ENCODE measurements around the gene TMCC1.
"Not testable (repeated sequence)": the region's sequence is repeated elsewhere in the genome, so short reads cannot be mapped to it uniquely, and the experiment has no call there.

Gene TMCC1

DNA sequence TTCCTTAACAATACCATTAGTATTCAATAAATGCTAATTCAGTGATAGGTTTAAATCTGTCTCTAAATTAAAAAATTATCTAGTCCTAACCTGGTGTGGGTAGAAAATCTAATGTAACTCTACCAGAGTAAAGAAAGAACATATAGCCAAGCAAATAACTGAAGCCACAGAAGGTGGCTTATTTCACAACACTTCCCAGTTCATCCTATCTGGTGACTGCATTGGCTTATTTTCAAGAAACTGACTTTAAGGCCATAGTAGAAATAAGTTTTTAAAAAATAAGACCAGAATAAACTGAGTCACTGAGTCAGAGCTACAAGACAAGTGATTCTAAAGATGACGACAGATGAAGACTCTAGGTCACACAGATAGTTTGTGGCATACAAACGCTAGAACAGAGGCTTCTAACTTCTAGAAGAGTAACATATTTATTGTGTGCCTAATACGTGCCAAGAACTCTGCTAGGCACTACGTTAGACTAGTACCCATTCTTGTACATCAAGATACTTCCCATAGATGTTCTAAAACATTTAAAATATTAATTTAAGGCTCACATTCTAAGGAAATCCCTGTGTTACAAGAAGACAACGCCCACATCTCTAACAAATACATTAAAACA, 25.9 kb downstream of the TMCC1 start:
- no peak overlapping the region for H3K4me3 Mint-ChIP-seq
- no peaks in the 10 kb centered on the region for H3K9me3 Mint-ChIP-seq
- TF ChIP-seq, protein P1, sequence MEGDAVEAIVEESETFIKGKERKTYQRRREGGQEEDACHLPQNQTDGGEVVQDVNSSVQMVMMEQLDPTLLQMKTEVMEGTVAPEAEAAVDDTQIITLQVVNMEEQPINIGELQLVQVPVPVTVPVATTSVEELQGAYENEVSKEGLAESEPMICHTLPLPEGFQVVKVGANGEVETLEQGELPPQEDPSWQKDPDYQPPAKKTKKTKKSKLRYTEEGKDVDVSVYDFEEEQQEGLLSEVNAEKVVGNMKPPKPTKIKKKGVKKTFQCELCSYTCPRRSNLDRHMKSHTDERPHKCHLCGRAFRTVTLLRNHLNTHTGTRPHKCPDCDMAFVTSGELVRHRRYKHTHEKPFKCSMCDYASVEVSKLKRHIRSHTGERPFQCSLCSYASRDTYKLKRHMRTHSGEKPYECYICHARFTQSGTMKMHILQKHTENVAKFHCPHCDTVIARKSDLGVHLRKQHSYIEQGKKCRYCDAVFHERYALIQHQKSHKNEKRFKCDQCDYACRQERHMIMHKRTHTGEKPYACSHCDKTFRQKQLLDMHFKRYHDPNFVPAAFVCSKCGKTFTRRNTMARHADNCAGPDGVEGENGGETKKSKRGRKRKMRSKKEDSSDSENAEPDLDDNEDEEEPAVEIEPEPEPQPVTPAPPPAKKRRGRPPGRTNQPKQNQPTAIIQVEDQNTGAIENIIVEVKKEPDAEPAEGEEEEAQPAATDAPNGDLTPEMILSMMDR (IDR thresholded peaks at IDR 0.05; ENCODE audit: unreplicated experiment in 3 of 3): no peak
- H3K4me1 Mint-ChIP-seq: no peaks in the 10 kb centered on the region
- H3K27ac Mint-ChIP-seq: no peak overlapping the region
- peaks cover 52% of the 10 kb centered on the region for H3K36me3 Mint-ChIP-seq (ENCODE audit: low read depth)
- no peaks in the 10 kb centered on the region for H3K27me3 Mint-ChIP-seq (ENCODE audit: low read depth)

DNA sequence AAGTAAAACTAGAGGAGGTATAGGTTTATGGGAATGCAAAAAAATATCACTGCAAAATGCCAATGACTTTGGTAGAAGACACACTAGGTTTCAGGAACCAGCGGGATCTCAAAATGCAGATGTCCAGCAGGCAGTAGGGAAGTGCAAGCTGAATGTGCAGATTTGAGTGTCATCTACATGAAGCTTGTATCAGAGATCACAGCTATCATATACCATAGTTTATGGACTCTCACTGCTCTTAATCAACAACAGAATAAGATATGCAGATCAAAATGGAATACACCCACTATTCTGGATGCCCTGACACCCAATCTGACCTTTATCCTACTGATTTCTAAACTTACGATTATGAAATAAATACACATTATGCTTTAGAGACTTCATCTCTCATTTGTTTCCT, 27.7 kb downstream of the TMCC1 start:
- TF ChIP-seq, protein P1 (IDR thresholded peaks at IDR 0.05; ENCODE audit: unreplicated experiment in 3 of 3): no peak
- Mint-ChIP-seq H3K36me3 (ENCODE audit: low read depth) (peaks cover 48% of the 10 kb centered on the region), H3K4me1 (no peaks in the 10 kb centered on the region)

GRCh38 chr3:129864519-129864918, 29.0 kb downstream of the TMCC1 start:
- H3K4me3 Mint-ChIP-seq: no peak overlapping the region
- H3K27me3 Mint-ChIP-seq (ENCODE audit: low read depth): no peaks in the 10 kb centered on the region
- H3K27ac Mint-ChIP-seq: no peak overlapping the region
- H3K4me1 Mint-ChIP-seq: no peaks in the 10 kb centered on the region
- TF ChIP-seq, protein P1 (IDR thresholded peaks at IDR 0.05; ENCODE audit: unreplicated experiment in 3 of 3): no peak
- peaks cover 54% of the 10 kb centered on the region for H3K36me3 Mint-ChIP-seq (ENCODE audit: low read depth)
- H3K9me3 Mint-ChIP-seq: no peaks in the 10 kb centered on the region

More for the DNA sequence above, 27.7 kb downstream of the TMCC1 start:
- no peaks in the 10 kb centered on the region for H3K27me3 Mint-ChIP-seq (ENCODE audit: low read depth)
- no peaks in the 10 kb centered on the region for H3K9me3 Mint-ChIP-seq
- H3K27ac Mint-ChIP-seq: no peak overlapping the region
- H3K4me3 Mint-ChIP-seq: no peak overlapping the region

GRCh38 chr3:129859272-129859671, 34.2 kb downstream of the TMCC1 start:
- Mint-ChIP-seq H3K27me3 (ENCODE audit: low read depth) (no peaks in the 10 kb centered on the region), H3K4me1 (peaks cover 13% of the 10 kb centered on the region), H3K27ac (no peak overlapping the region), H3K9me3 (no peaks in the 10 kb centered on the region), H3K36me3 (ENCODE audit: low read depth) (peaks cover 75% of the 10 kb centered on the region), H3K4me3 (no peak overlapping the region)
- TF ChIP-seq, protein P1 (IDR thresholded peaks at IDR 0.05; ENCODE audit: unreplicated experiment in 3 of 3): no peak

- TF ChIP-seq, protein P1 (IDR thresholded peaks at IDR 0.05; ENCODE audit: unreplicated experiment in 3 of 3): no peak
- Mint-ChIP-seq H3K36me3 (ENCODE audit: low read depth) (peaks cover 71% of the 10 kb centered on the region), H3K4me3 (no peak overlapping the region), H3K27me3 (ENCODE audit: low read depth) (no peaks in the 10 kb centered on the region), H3K4me1 (peaks cover 13% of the 10 kb centered on the region), H3K9me3 (no peaks in the 10 kb centered on the region), H3K27ac (no peak overlapping the region)
These were observed 35.6 kb downstream of the TMCC1 start for GRCh38 chr3:129857899-129858298.

DNA sequence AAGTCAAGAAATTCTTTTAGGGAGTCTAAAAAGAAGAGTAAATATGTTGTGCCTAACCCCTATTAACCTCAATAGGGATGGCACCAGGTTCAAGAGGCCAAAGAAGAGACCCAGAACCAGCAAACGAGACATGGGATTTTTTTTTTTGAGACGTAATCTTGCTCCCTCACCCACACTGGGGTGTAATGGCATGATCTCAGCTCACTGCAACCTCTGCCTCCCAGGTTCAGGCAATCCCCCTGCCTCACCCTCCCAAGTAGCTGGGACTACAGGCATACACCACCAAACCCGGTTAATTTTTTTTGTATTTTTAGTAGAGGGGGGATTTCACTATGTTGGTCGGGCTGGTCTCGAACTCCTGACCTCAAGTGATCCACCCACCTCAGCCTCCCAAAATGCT, 36.7 kb downstream of the TMCC1 start:
- peaks cover 13% of the 10 kb centered on the region for H3K4me1 Mint-ChIP-seq
- not testable (repeated sequence) for H3K4me3 Mint-ChIP-seq; H3K9me3 Mint-ChIP-seq; H3K27me3 Mint-ChIP-seq (ENCODE audit: low read depth); H3K27ac Mint-ChIP-seq
- peaks cover 72% of the 10 kb centered on the region for H3K36me3 Mint-ChIP-seq (ENCODE audit: low read depth)

Data from nephron (organoid).